H1 (cell line): Measurements from ENCODE around the gene NDUFA3. TPM values are rescaled to one million over a fixed set of nuclear protein-coding genes. Genes with fewer than 3 reads are reported as not detected.

Experiments
- CHD2 ChIP-seq: IDR thresholded peaks from 2 replicates; pipeline ENCODE4 v1.6.1; 2012; ENCODE audit warnings: low read length, improper control_type of control experiment
- CTCF ChIP-seq, 3 experiments: IDR thresholded peaks; 1 replicate in 2 of 3; 2 replicates in 1 of 3; pipeline versions ENCODE4 v1.5.1 to v1.6.1; 2011; ENCODE audit warnings: low read length in 3 of 3, mild to moderate bottlenecking in 3 of 3, inconsistent platforms in 2 of 3, low read depth in 1 of 3, moderate library complexity in 1 of 3; ENCODE audit not compliant: insufficient read depth in 1 of 3; ENCODE audit errors: control extremely low read depth in 1 of 3
- FOSL1 ChIP-seq: IDR thresholded peaks from 2 replicates; pipeline ENCODE4 v1.6.1; 2011; ENCODE audit warnings: mild to moderate bottlenecking, low read depth, low read length, moderate library complexity; ENCODE audit not compliant: insufficient read depth
- NRF1 ChIP-seq: IDR thresholded peaks from 2 replicates; pipeline ENCODE4 v1.6.1; 2011; ENCODE audit warnings: mild to moderate bottlenecking, low read depth, low read length, improper control_type of control experiment
- SIRT6 ChIP-seq: IDR thresholded peaks from one replicate; pipeline ENCODE4 v1.7.1; 2012; ENCODE audit warnings: low read length, inconsistent platforms
- SIX5 ChIP-seq: IDR thresholded peaks from 2 replicates; pipeline ENCODE4 v1.6.1; 2011; ENCODE audit warnings: mild to moderate bottlenecking, low read depth, low read length
- SP2 ChIP-seq: IDR thresholded peaks from 2 replicates; pipeline ENCODE4 v1.6.1; 2012; ENCODE audit warnings: mild to moderate bottlenecking, low read length, inconsistent platforms
- TAF7 ChIP-seq: optimal IDR thresholded peaks from 2 replicates; pipeline ENCODE3; 2011; ENCODE audit warnings: low read depth, mild to moderate bottlenecking, inconsistent platforms, low read length, moderate library complexity, borderline replicate concordance
- polyA plus RNA-seq, 7 experiments: library from polyadenylated mRNA; depleted of rRNA in 3 of 7; stranded (reverse) in 5 of 7; unstranded in 2 of 7; fragments of >200 nt in 5 of 7; fragments of 200-250 nt in 2 of 7; gene quantifications; 1 replicate in 5 of 7; 2 replicates in 1 of 7; 4 replicates in 1 of 7; pipeline versions ENCODE4 v1.2.1 to v1.2.3, GENCODE V29; 2011 to 2013; ENCODE audit warnings: missing spikeins in 2 of 7, mixed read lengths in 2 of 7
- total RNA-seq: library from RNA; stranded (reverse); fragmentation: NEBNext Ultra II Directional; extraction: Animal tissue kit (Norgen Biotek cat#: 25700); gene quantifications from 2 replicates; pipeline ENCODE4 v1.2.1, GENCODE V29; 2021
- TF ChIP-seq, protein P1 (sequence below): IDR thresholded peaks from 2 replicates; pipeline ENCODE4 v1.6.1; 2011; ENCODE audit warnings: low read depth, mild to moderate bottlenecking, low read length; ENCODE audit not compliant: insufficient read depth

NDUFA3 gene
- total and polyA plus RNA-seq, 2 of the 8 experiments (the other 6 are each of a cell fraction or from before 2014, with no cell fraction given) = 175 to 208 TPM

DNA sequence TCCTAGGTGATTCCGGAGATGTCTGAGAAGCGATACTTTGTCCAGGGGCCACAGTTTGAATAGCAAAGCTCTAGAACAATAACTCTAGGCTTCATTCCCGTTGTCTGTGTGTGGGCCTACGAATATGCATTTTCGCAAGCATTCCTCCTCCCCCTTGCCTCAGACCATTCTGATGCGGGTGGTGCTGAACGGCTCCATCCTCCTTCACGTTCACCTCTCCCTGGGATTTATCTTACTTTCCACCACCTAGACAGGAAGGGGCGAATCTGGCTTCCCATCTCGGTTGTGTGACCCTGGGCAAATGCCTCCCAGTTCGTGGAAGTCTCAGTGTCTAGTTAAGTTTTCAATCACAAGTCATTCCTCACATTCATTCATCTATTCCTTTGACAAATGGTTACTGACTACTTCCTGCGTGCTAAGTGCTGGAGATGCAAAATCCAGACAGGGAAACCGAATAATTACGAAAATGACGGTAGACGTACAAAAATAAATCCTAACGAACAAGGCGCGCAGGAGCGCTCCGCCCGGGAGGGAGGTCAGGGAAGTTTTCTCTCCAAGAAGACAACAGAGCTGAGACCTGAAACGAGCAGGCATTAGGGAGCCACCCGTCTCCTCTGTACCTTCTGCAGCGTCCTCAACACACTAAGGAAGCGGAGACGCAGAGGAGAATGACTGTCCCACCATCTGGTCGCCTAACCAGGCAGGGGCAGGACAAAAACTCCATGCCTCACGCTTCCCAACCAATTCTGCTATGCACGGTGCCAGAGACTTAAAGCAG is 33.6 kb downstream of the NDUFA3 start (continued):
- TF ChIP-seq CHD2 = no peak
- TF ChIP-seq NRF1 = no peak
- no peak for TF ChIP-seq SIRT6
- no peak for TF ChIP-seq SIX5
- TF ChIP-seq CTCF (IDR thresholded peaks at IDR 0.05; ENCODE audit: control extremely low read depth in 1 of 3, insufficient read depth in 1 of 3, low read depth in 1 of 3, low read length in 3 of 3) = no peak
- no peak for TF ChIP-seq FOSL1
- TF ChIP-seq SP2 = no peak
- TF ChIP-seq, protein P1, sequence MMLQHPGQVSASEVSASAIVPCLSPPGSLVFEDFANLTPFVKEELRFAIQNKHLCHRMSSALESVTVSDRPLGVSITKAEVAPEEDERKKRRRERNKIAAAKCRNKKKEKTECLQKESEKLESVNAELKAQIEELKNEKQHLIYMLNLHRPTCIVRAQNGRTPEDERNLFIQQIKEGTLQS = no peak
- TF ChIP-seq TAF7 = no peak
